HG02610 (cell line): Measurements from ENCODE around the gene FHL1.

Experiments used
- ATAC-seq: cut with Tn5 transposase; IDR thresholded peaks from one replicate; pipeline ENCODE4 v1.9.1; 2021; ENCODE audit warnings: mild to moderate bottlenecking, moderate library complexity; ENCODE audit not compliant: unreplicated experiment

Gene FHL1

GRCh38 chrX:136250191-136251040 lies 103.1 kb downstream of the FHL1 start:
- peak; percentile 30 for ATAC-seq

- ATAC-seq: peak; percentile 84
These were observed 104.0 kb downstream of the FHL1 start, which contains the start of gene MAP7D3 for GRCh38 chrX:136251041-136251991. Gene MAP7D3, minus strand, starts transcription at chrX:136251400. Its CDS starts 42 bp downstream, at chrX:136251358.

GRCh38 chrX:136255541-136255940 lies 108.2 kb downstream of the FHL1 start:
- no peak for ATAC-seq

- no peak for ATAC-seq
These were observed 108.7 kb downstream of the FHL1 start for GRCh38 chrX:136256026-136256425.

GRCh38 chrX:136258951-136259350 lies 111.6 kb downstream of the FHL1 start:
- ATAC-seq: no peak

- no peak for ATAC-seq
These were observed 112.2 kb downstream of the FHL1 start for GRCh38 chrX:136259543-136259942.

- ATAC-seq: no peak
These were observed 113.4 kb downstream of the FHL1 start for GRCh38 chrX:136260776-136261175.
